K562 (cell line): ENCODE data around the gene UCP3. TPM values are rescaled to one million over a fixed set of nuclear protein-coding genes. Genes with fewer than 3 reads are reported as not detected.

Experiments used
- ATAC-seq: fragments of 200-7000 bp; cut with Tn5 transposase; 3 replicates; pipeline ENCODE4 v1.9.1; 2020; ENCODE audit warnings: moderate library complexity
- BruUV-seq: library from RNA; stranded (reverse); fragments of 400-500 nt; replicated peaks from 2 replicates; lab custom pipeline; 2021; lab: Mats Ljungman, UMichigan
- CTCF ChIA-PET: fragments of 300-600 bp; formaldehyde crosslinking; extraction: SDS; loops from one replicate; lab custom pipeline; 2021; ENCODE audit warnings: low intra/inter-chr PET ratio; lab: Yijun Ruan, JAX
- POLR2A ChIA-PET: fragments of 300-600, 350-650 bp; sonication (Branson Sonifier 250); formaldehyde crosslinking; extraction: SDS; loops from one replicate; lab custom pipeline; 2021; ENCODE audit warnings: antibody characterized with exemption, inconsistent platforms; lab: Yijun Ruan, JAX
- DNase-seq, 4 experiments: peaks; one replicate each; pipeline versions ENCODE4 v3.0.0 to v3.0.0-alpha.2; 2011 to 2018; ENCODE audit warnings: low spot score in 3 of 4, mixed read lengths in 3 of 4; ENCODE audit errors: extremely low read depth in 1 of 4
- FAIRE-seq: peaks from 2 replicates; lab custom pipeline; 2011; peaks lifted over from hg19 to GRCh38; lab: Jason Lieb, UNC
- H2AFZ ChIP-seq: 2 replicates; pipeline ENCODE4 v1.6.0; 2011; ENCODE audit warnings: low read depth, low read length, control low read depth, inconsistent platforms
- H3K27ac ChIP-seq: fragments of 200-600 bp; 3 replicates; pipeline ENCODE4 v1.8.0; 2011; ENCODE audit warnings: low read depth, mild to moderate bottlenecking, control low read depth, inconsistent platforms, low read length, moderate library complexity, mixed read lengths; ENCODE audit errors: extremely low read depth
- H3K27me3 ChIP-seq, 2 experiments: fragments of 300-600 bp in 1 of 2; 2 replicates in 1 of 2; 3 replicates in 1 of 2; pipeline versions ENCODE4 v1.6.0 to v1.8.0; 2011; ENCODE audit warnings: inconsistent platforms in 2 of 2, low read length in 2 of 2, mild to moderate bottlenecking in 1 of 2, mixed read lengths in 1 of 2, moderate library complexity in 1 of 2; ENCODE audit not compliant: control insufficient read depth in 2 of 2, insufficient read depth in 2 of 2
- H3K36me3 ChIP-seq: fragments of 300-600 bp; 3 replicates; pipeline ENCODE4 v1.8.0; 2011; ENCODE audit warnings: mild to moderate bottlenecking, low read length, inconsistent platforms; ENCODE audit not compliant: control insufficient read depth, insufficient read depth
- H3K4me1 ChIP-seq, 2 experiments: fragments of 200-600 bp in 1 of 2; replicated peaks in 1 of 2; 2 replicates in 1 of 2; 3 replicates in 1 of 2; pipeline versions ENCODE4 v1.5.1 to v1.8.0; 2011; ENCODE audit warnings: inconsistent platforms in 2 of 2, low read length in 2 of 2, mild to moderate bottlenecking in 1 of 2, mixed read lengths in 1 of 2, moderate library complexity in 1 of 2; ENCODE audit not compliant: control insufficient read depth in 2 of 2, insufficient read depth in 2 of 2
- H3K4me2 ChIP-seq: 2 replicates; pipeline ENCODE4 v1.6.1; 2011; ENCODE audit warnings: low read length, control low read depth, inconsistent platforms, mixed read lengths; ENCODE audit not compliant: insufficient read depth
- H3K4me3 ChIP-seq: fragments of 200-600 bp; sonication (generic), shearing (Covaris generic); 2 replicates; pipeline ENCODE4 v1.5.1; 2016; ENCODE audit warnings: control low read depth, inconsistent platforms
- H3K79me2 ChIP-seq: fragments of 200-600 bp; 3 replicates; pipeline ENCODE4 v1.8.0; 2011; ENCODE audit warnings: low read length, inconsistent platforms; ENCODE audit not compliant: control insufficient read depth, insufficient read depth
- H3K9ac ChIP-seq, 2 experiments: 2 replicates each; pipeline versions ENCODE4 v1.6.0 to v1.6.1; 2011; ENCODE audit warnings: low read depth in 2 of 2, low read length in 2 of 2, control low read depth in 1 of 2, inconsistent platforms in 1 of 2, mild to moderate bottlenecking in 1 of 2, mixed read lengths in 1 of 2; ENCODE audit not compliant: insufficient read depth in 1 of 2
- H3K9me1 ChIP-seq: one replicate; pipeline ENCODE4 v1.6.0; 2011; ENCODE audit warnings: inconsistent platforms, mild to moderate bottlenecking, low read length, moderate library complexity; ENCODE audit not compliant: control insufficient read depth, insufficient read depth
- H3K9me3 ChIP-seq: replicated peaks from 2 replicates; pipeline ENCODE4 v1.5.1; 2011; ENCODE audit warnings: low read depth, low read length, inconsistent platforms; ENCODE audit not compliant: control insufficient read depth, insufficient read depth
- H4K20me1 ChIP-seq: replicated peaks from 2 replicates; pipeline ENCODE4 v1.6.1; 2011; ENCODE audit warnings: low read length, inconsistent platforms, mixed read lengths; ENCODE audit not compliant: control insufficient read depth, insufficient read depth
- BHLHE40 ChIP-seq: IDR thresholded peaks from 2 replicates; pipeline ENCODE4 v1.6.1; 2011; ENCODE audit warnings: low read length, improper control_type of control experiment
- CC2D1A ChIP-seq: fragments of 450-650 bp; IDR thresholded peaks from 2 replicates; pipeline ENCODE4 v1.6.1; 2017; ENCODE audit warnings: mild to moderate bottlenecking
- HSF4 ChIP-seq: fragments of 250-450 bp; sonication (Bioruptor Pico); IDR thresholded peaks from 2 replicates; pipeline ENCODE4 v2.1.2; 2022; ENCODE audit warnings: mild to moderate bottlenecking, moderate library complexity, borderline replicate concordance
- KLF13 ChIP-seq: fragments of 450-650 bp; IDR thresholded peaks from 2 replicates; pipeline ENCODE4 v1.6.1; 2016; ENCODE audit warnings: missing genetic modification characterization, low read depth, mild to moderate bottlenecking, missing compliant biosample characterization, moderate library complexity, borderline replicate concordance
- MEIS2 ChIP-seq: fragments of 450-650 bp; IDR thresholded peaks from 2 replicates; pipeline ENCODE4 v1.6.1; 2014; ENCODE audit warnings: mild to moderate bottlenecking; ENCODE audit not compliant: partially characterized antibody
- MTF1 ChIP-seq: fragments of 250-450 bp; sonication (Bioruptor Pico); IDR thresholded peaks from 2 replicates; pipeline ENCODE4 v1.9.0; 2021; ENCODE audit warnings: moderate library complexity, mild to moderate bottlenecking, inconsistent platforms, borderline replicate concordance
- NFIC ChIP-seq: fragments of 450-650 bp; IDR thresholded peaks from 2 replicates; pipeline ENCODE4 v1.6.1; 2017; ENCODE audit warnings: mild to moderate bottlenecking, inconsistent platforms
- PATZ1 ChIP-seq: fragments of 250-450 bp; sonication (Bioruptor Pico); IDR thresholded peaks from 2 replicates; pipeline ENCODE4 v1.5.0; 2020; ENCODE audit warnings: mild to moderate bottlenecking, borderline replicate concordance
- PKNOX1 ChIP-seq: fragments of 450-650 bp; IDR thresholded peaks from 2 replicates; pipeline ENCODE4 v1.6.1; 2016
- POLR2B ChIP-seq: fragments of 450-650 bp; IDR thresholded peaks from 2 replicates; pipeline ENCODE4 v1.6.1; 2018; ENCODE audit warnings: low read depth; ENCODE audit not compliant: partially characterized antibody
- SRSF1 ChIP-seq: fragments of 200-400 bp; formaldehyde crosslinking; IDR thresholded peaks from 2 replicates; pipeline ENCODE4 v1.6.1; 2017; ENCODE audit warnings: mild to moderate bottlenecking, low read depth, low read length, moderate library complexity
- ZNF12 ChIP-seq: sonication (generic); formaldehyde crosslinking; IDR thresholded peaks from 2 replicates; pipeline ENCODE4 v1.4.0; 2020; ENCODE audit warnings: mild to moderate bottlenecking, missing genetic modification reagents
- ZNF212 ChIP-seq: fragments of 450-650 bp; formaldehyde crosslinking; IDR thresholded peaks from 2 replicates; pipeline ENCODE4 v1.4.0; 2020; ENCODE audit warnings: mild to moderate bottlenecking
- ZNF668 ChIP-seq: fragments of 250-450 bp; sonication (Bioruptor Pico); IDR thresholded peaks from 2 replicates; pipeline ENCODE4 v1.8.0; 2022; ENCODE audit warnings: mild to moderate bottlenecking, inconsistent platforms
- WGBS: fragments of 100-300 bp; shearing (Covaris generic); methylation state at CpG from one replicate; pipeline ENCODE4 v1.1.6; 2016; ENCODE audit warnings: low coverage, mixed read lengths; ENCODE audit not compliant: insufficient coverage; ENCODE audit errors: missing lambda C conversion rate; 5-methylcytosine and 5-hydroxymethylcytosine counted together
- in situ Hi-C: fragments of 300-500 bp; cut with MboI; formaldehyde crosslinking; loops from 4 replicates; pipeline ENCODE4 v1.15.0; 2018; ENCODE audit warnings: inconsistent platforms, mixed read lengths
- intact Hi-C: fragments of 100-400 bp; cut with micrococcal nuclease; formaldehyde crosslinking; loops from 2 replicates; pipeline ENCODE4 v1.14.2; 2022
- polyA plus RNA-seq, 8 experiments: library from polyadenylated mRNA; depleted of rRNA in 4 of 8; stranded (reverse) in 5 of 8; unstranded in 3 of 8; fragments of >200 nt; fragmentation: Nextera tagmentation in 2 of 8; fragmentation: Illumina TruSeq in 1 of 8; extraction: Ambion mirVana in 2 of 8; extraction: Trizol in 1 of 8; gene quantifications; 2 replicates each; pipeline versions ENCODE4 v1.2.1 to v1.2.3, GENCODE V29; 2011 to 2014; ENCODE audit warnings: inconsistent platforms in 1 of 8, missing spikeins in 1 of 8
- total RNA-seq, 7 experiments: library from RNA; depleted of rRNA in 6 of 7; stranded (reverse); fragments of >200 nt in 6 of 7; fragmentation: Illumina TruSeq in 2 of 7; extraction: Trizol in 2 of 7; gene quantifications; 2 replicates each; pipeline versions ENCODE4 v1.2.1 to v1.2.3, GENCODE V29; 2011 to 2021; ENCODE audit warnings: low replicate concordance in 1 of 7

UCP3 gene
- total and polyA plus RNA-seq, 9 of the 15 experiments (the other 6 are each of a cell fraction or from before 2014, with no cell fraction given) = 0.05 to 0.65 (median 0.25) TPM; not detected in 2

GRCh38 chr11:74010306-74011300, 1.7 kb upstream of the UCP3 start:
- Histone ChIP-seq H3K9me3 (no peaks in the 10 kb centered on the region), H3K27me3 (no peaks in the 10 kb centered on the region), H3K9ac (peak overlapping the region; percentile 45 to 59), H3K4me3 (no peak overlapping the region), H3K36me3 (no peaks in the 10 kb centered on the region), H2AFZ (peak overlapping the region; percentile 75), H3K9me1 (peaks cover 5% of the 10 kb centered on the region), H3K4me2 (peak overlapping the region; percentile 26; the same call in 1 of the 2 replicates), H3K79me2 (no peaks in the 10 kb centered on the region), H4K20me1 (no peaks in the 10 kb centered on the region), H3K27ac (peak overlapping the region; percentile 83), H3K4me1 (peaks cover 53 to 66% of the 10 kb centered on the region in 2 experiments)
- ATAC-seq = peak; percentile 64
- in situ Hi-C loops (no loop called here), intact Hi-C loops (loop anchor here (1.0 to 5.0 kb wide), 2 partner anchors 27 to 77 kb away; no protein-coding TSS in a partner anchor)
- peak; percentile 34 to 77 (median 55) for DNase-seq
- peak; percentile 83 for FAIRE-seq
- CTCF ChIA-PET = no interaction called here
- WGBS = 20% methylated on average over 9 of the region's 9 CpGs
- BruUV-seq = no TSS peak
- POLR2A ChIA-PET = interaction anchor here (0.5 to 1.9 kb wide), 7 partner anchors 8 to 173 kb away, joined by 3 to 8 read pairs (median 3); partner anchors contain the start of gene UCP2
- TF ChIP-seq ZNF12 (CRISPR knock-in tag) (no peak), MTF1 (CRISPR knock-in tag) (no peak), NFIC (peak; percentile 41; the same call in 1 of the 2 replicates), PATZ1 (CRISPR knock-in tag) (no peak), ZNF668 (CRISPR knock-in tag) (no peak), ZNF212 (CRISPR knock-in tag) (no peak), BHLHE40 (no peak), KLF13 (tag) (no peak), POLR2B (no peak), PKNOX1 (peak; percentile 49; the same call in 1 of the 2 replicates), HSF4 (CRISPR knock-in tag) (no peak), SRSF1 (no peak), MEIS2 (peak; percentile 32), CC2D1A (no peak)
